GM19238 (cell line): ENCODE results near the gene OR52W1.
"Not testable (repeated sequence)": the region's sequence is repeated elsewhere in the genome, so short reads cannot be mapped to it uniquely, and the experiment has no call there.

Experiments used
- DNase-seq: peaks from one replicate; pipeline ENCODE4 v3.0.0; 2011; ENCODE audit warnings: low spot score; ENCODE audit not compliant: insufficient read length

Gene OR52W1

DNA sequence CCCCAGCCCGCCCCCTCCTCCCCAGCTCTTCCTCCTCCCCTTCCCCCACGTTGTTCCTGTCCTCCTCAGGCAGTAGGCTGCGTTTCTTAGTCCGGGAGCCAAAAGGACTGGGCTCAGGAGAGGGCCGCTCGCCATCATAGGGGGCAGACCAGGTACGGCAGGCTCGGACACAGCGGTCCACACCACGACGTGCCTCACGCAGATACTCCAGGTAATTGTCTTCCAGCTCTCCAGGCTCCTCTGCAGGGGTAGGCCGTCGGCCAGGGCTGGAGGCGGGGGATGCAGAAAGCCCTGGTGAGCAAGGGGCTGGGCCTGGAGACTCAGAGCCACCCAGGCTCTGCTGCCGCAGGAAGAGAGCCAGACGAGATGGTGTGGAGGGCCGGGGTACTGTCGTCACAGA, 18.7 kb downstream of the OR52W1 start:
- DNase-seq = no peak

DNA sequence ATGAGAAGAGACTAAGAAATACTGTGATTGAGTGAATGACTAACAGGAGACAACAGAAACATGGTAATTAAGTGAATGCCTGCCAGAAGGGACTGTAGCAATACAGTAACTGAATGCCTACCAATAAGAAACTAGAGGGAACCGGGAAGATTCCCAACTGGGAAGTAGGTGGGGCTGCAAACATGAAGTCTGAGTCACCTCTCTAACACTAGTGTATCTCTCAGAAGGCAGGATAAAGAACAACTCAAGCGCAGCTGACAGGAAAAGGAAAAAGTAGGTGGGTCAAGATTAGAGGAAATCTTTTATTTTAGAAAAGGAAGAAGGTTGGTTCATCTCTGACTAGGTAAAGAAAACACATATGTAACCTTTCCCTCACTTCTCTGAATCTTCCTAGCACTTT, 20.3 kb downstream of the OR52W1 start:
- no peak for DNase-seq

DNA sequence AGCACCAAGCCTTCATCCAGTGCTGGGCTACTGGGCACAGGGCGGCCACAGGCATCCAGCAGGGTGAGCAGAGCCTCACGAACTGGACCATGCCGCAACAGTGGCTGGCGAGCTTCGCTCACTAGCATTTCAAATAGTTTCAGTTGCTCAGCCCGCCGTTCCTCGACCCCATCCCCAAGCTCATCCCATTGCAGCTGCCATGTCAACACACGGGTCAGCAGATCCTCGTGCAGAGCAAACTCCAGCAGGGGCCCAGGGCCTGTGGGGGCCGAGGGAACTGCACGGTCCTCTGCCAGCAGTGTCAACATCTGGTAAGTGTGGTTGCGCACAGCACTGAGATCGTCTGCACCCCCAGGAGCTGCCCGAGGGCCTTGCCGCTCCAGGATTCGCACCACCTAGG, 24.8 kb downstream of the OR52W1 start:
- no peak for DNase-seq

DNA sequence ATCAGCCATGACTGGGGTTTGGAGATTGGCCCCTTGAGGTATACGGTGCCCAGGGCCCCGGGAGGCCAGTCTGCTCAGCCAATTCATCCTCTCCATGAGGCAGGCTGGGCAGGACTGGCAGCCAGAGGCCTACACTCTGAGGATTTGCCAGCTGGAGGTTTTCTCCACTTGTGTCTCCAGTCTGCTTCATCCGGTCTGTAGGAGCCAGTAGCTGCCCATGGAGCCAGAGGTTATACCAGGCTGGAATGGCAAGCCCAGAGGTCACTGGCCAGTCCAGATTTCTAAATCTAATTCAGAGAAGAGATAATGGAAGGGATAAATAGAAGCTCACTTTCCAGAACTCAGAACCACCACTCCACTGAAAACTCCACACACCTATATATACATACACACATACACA, 25.4 kb downstream of the OR52W1 start:
- no peak for DNase-seq

DNA sequence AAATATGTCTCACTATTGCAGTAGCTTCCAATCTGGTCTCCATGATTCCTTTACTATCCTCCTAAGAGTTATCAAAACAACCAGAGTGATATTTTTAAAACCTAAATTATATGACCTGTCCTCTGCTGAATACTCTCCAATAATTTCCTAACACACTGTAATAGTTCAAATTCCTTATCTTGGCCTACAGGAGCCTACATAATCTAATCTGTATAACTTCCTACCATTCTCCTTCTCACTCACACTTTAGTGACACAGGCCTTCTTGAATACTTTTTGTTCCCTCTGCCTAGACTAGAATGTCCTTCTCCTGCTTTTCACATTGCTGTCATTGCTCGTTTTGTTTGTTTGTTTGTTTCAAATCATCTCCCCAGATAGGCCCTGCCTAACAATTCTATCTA, 26.0 kb downstream of the OR52W1 start:
- DNase-seq = no peak

DNA sequence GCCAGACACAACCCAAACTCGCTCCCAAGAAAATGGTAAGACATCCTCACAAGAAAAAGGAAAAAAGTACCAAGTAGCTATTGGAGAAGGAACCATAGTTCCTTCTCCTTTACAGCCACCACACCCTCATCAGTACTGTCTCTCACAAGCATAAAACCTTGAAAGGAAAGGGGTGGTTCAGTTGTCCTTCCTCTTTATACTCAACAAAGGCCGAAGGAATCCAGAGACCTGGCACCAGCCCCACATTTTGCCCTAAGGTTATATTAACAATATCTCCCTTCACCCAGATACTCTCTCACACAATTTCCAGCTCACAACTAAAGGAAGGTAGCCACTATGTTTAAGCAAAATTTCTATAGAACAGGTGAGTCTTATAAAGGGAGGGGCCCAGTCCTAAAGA, 26.9 kb downstream of the OR52W1 start:
- no peak for DNase-seq

DNA sequence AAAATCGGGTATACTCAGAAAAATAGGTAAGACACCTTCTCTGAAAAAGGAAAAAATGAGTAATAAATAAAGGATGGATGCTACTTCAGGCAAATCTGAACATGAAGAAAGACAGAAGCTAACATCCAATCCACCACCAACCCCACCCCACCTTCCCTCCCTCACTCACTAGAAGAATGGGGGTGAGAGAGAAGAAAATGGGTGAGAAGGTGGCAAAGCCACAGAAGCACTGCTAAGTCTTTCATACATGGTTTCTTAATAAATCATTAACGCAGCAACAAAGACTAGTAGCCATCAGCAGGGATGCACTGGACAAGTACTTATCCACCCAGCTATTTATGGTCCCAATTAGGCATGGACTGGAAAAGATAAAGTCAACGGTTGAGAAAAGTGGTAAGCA, 29.5 kb downstream of the OR52W1 start:
- DNase-seq = no peak

DNA sequence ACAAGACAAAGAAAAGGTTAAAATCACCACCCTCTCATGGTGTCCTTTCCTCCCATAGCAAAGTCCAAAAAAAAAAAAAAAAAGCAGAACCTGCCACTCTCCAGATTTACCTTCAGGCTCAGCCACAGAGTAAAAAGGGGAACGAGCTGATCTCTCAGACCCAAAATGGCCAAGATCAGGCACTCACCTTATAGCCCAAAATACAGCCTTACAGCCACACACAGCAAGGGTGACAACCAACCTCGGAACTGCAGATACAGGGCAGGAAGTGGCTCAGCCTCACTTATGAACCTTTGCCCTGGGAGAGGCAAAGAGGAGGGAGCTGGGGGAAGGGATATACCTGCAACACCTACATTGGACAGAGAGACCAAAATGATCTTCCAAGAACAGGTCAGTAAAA, 30.9 kb downstream of the OR52W1 start:
- DNase-seq = no peak

DNA sequence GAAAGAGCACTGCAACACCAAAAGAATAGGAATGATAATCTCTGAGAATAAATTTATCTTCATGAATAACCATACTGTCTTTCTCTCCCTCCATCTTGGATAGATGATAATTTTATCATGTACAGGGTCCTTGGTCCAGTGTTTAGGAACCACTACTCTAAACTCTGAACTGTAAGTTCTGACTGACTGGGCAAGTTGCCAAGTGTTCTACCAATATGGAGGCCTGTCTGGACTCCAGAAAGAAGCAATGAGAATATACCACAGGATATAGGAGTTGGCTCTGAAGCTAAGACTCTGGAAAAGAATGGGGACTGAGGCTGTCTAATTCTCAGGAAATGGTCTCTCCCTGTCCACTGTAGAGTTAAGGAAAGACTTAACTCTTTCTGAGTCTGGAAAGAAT, 33.9 kb downstream of the OR52W1 start:
- no peak for DNase-seq

DNA sequence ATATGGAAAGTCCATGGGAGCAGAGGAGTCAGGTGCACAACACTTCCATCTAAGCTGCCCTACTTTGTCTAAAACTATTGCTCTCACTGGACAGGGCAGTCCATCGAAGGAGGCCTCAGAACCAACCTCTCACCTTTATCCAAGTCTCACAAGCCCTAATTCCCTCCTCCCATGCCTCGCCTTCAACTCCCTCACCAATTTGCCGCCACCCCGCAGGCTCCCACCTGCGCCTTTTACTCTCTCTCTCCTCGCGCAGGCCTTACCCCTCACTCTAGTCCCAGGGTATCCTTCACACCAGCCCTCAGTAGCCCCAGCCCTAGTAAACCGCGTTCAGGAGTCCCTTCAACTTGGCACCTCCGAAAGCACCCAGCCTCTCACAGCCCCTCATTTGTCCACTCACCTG, 35.0 kb downstream of the OR52W1 start:
- no peak for DNase-seq

DNA sequence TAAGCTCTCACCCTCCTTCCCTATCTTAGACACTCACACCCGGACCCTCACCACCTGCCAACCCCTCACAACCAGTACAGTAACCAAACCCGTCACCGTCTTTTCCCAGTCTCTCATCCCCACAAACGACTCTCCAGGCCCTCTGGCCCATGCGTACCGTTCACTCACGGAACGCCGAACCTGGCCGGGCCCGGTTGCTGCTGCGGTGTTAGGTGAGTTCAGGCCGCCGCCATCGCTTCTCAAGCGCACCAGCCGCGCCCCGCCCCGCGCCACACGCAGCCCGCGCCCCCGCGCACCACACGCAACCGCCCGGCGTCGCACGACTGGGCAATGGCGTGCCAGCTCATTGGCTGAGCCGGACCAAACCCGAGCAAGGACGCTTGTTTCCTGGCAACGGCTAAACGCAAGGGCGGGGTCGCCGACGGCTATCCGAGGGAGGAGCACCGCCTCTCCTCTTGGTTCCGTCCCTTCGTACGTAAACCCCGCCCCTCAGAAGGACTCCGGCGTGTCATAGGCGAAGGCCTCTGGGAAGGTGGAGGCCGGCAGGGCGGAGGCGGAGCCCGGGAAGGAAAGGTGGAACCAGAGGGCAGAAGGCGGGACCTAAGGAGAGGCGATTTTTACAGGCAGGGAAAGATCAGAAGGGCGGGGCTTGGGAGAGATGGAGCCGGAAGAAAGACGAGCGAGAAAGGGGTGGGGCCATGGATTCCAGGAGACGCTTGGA, 35.5 kb downstream of the OR52W1 start, which contains the start of gene FHIP1B:
TSS of gene FHIP1B (minus strand) at position 250 of the 721 bp plus-strand sequence. CDS start 10,120 bp downstream, outside the sequence.
- DNase-seq = peak; percentile 92

DNA sequence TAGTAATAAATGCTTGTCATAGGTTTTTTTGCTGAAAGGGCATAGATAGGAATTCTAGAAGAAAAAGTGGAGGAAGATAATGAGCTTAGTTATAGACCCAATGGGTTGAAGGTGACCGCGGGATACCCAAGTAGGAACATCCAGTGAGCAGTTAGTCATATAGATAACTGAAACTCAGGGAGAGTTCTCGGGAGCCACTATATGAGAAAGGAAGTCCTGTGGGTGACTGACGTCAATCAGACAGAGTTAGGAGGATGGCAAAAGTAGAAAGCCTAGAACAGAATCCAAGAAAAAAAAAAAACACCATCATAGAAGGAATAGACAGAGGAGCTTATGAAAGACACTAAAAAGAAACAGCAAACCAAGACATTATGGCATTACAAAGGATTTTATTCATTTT, 38.2 kb downstream of the OR52W1 start:
- no peak for DNase-seq

DNA sequence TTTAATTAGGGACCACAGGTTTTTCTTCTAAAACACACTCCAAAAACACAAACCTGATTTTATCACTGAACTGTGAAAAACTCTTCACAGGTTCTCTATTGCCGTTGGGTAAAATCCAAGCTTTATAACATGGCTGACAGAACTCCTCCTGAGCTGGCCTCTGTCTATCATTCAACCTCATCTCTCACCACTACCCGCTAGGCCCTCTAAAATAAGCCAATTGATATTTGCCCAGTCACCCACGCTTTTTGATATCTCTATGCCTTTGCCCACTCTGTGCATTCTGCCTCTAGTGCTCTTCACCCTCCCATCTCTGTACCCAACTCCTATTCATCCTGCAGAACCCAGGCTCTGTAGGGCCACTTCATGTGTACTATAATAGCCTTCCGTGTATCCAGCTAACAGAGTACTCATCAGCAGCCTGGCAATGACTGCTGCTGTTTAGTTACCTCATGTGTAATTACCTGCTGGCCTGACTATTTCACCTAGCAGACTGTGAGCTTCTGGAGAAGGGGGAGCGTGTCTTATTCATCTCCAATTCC, 38.8 kb downstream of the OR52W1 start:
- no peak for DNase-seq

DNA sequence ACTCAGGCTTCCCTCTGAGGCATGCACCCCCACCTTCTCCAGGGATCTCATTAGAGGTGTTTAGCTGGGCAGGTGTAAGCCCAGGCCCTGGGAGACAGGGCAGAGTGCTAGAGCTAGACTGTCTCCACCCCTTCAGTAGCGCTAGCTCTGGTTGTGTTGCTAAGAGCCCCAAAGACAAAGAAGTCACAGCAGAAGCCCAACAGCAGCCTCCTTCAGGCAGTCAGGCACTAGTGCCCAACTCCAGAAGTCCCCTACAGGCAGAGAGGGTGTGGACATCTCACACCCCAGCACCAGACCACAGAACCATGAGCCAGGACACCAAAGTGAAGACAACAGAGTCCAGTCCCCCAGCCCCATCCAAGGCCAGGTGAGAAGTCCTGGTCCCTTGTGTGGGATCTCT, 39.9 kb downstream of the OR52W1 start, which contains the start of gene CNGA4:
TSS of gene CNGA4 (plus strand) at position 188 of the 400 bp plus-strand sequence. CDS start at position 306, 118 bp downstream.
- no peak for DNase-seq

DNA sequence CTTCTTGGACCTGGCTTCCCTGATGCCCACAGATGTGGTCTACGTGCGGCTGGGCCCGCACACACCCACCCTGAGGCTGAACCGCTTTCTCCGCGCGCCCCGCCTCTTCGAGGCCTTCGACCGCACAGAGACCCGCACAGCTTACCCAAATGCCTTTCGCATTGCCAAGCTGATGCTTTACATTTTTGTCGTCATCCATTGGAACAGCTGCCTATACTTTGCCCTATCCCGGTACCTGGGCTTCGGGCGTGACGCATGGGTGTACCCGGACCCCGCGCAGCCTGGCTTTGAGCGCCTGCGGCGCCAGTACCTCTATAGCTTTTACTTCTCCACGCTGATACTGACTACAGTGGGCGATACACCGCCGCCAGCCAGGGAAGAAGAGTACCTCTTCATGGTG, 41.1 kb downstream of the OR52W1 start:
- DNase-seq = no peak

DNA sequence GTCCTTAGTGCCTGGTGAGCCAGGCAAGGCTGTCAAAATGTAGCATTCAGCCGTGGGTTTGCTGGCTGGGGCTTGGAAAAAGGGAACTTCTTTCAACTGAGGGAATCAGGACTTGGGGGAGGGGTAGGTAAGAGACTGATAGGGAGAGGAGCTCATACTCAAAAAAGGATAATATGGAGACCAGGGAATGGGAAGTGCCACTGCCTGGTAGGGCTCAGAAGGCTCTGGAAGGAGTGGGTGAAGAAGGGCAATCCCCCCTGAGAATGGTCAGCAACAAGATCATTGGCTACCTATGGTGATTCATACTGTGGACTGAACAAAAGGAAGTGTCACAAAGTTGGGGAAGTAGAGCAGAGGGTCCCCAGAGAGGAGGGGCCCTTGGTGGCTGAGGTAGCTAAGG, 41.8 kb downstream of the OR52W1 start:
- DNase-seq = no peak

DNA sequence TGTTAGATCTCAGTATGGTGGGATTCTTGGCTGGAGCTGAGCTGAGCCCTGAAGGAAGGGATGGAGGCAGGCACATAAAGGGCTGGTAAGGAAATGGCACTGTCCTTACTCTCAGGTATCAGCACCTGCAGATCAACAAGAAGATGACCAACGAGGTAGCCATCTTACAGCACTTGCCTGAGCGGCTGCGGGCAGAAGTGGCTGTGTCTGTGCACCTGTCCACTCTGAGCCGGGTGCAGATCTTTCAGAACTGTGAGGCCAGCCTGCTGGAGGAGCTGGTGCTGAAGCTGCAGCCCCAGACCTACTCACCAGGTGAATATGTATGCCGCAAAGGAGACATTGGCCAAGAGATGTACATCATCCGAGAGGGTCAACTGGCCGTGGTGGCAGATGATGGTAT, 42.3 kb downstream of the OR52W1 start:
- no peak for DNase-seq

DNA sequence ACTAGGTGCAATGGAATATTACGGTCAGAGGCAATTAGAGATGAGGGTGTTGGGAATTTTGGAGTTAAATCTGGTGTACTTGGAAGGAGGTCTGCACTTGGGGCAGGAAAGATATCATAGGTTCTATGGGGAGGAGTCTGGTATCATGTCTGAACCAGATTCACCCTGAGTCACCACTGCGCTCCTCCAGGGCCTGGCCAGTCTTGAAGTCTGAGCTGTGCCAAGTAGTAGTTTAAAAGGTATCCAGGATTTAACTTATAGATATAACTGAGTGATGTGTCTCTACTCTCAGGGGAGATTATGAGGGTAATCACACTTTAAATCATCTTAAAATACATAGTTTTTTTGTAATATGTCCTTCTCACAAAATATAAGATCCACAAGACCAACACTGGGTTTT, 46.5 kb downstream of the OR52W1 start:
- DNase-seq = no peak

DNA sequence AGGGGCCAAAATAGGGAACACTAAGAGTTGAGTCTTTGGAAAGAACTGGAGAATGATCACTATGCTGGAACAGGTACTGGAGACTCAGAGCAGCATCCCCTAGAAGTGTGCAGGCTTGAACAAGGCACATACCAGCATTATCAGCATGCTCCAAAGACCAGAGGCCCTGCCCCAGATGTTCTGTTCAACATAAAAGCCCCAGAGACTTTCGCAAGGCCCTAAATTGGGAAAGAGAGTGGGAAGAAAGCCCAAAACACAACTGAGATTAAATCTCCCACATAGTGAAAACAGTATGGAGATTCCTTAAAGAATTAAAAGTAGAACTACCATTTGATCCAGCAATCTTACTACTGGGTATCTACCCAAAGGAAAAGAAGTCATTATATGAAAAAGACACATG, 49.2 kb downstream of the OR52W1 start:
- DNase-seq = no peak

DNA sequence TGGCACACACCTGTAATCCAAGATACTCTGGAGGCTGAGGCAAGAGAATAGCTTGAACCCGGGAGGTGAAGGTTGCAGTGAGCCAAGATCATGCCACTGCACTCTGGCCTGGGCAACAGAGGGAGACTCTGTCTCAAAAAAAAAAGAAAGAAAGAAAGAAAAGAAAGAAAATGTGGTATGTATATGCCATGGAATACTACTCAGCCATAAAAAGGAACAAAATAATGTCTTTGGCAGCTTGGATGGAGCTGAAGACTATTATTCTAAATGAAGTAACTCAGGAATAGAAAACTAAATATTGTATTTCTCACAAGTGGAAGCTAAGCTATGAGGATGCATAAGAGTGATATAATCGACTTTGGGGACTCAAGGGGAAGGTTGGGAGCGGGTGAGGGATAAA, 49.9 kb downstream of the OR52W1 start:
- not testable (repeated sequence) for DNase-seq
